DND-41 (cell line): ENCODE results near the gene ST6GALNAC3.

ENCODE experiments used
- CTCF ChIP-seq: IDR thresholded peaks from 2 replicates; pipeline ENCODE4 v1.5.1; 2012; ENCODE audit warnings: borderline replicate concordance, low read length, moderate library complexity, mild to moderate bottlenecking; ENCODE audit not compliant: poor library complexity, severe bottlenecking; ENCODE audit errors: extremely low read depth
- EZH2 ChIP-seq: IDR thresholded peaks from 3 replicates; pipeline ENCODE4 v1.6.1; 2012; ENCODE audit warnings: borderline replicate concordance, low read depth, mild to moderate bottlenecking, moderate library complexity, low read length, inconsistent platforms; ENCODE audit not compliant: severe bottlenecking

- TF ChIP-seq EZH2 (no peak), CTCF (no peak)
These were observed 545.8 kb downstream of the ST6GALNAC3 start for GRCh38 chr1:76620371-76620770.
